DND-41 (cell line): Measurements from ENCODE around the gene GRM6.

Experiments used
- EZH2 ChIP-seq: IDR thresholded peaks from 3 replicates; pipeline ENCODE4 v1.6.1; 2012; ENCODE audit warnings: borderline replicate concordance, low read depth, mild to moderate bottlenecking, moderate library complexity, low read length, inconsistent platforms; ENCODE audit not compliant: severe bottlenecking
- TF ChIP-seq, protein P1 (sequence below): IDR thresholded peaks from 2 replicates; pipeline ENCODE4 v1.5.1; 2012; ENCODE audit warnings: borderline replicate concordance, low read length, moderate library complexity, mild to moderate bottlenecking; ENCODE audit not compliant: poor library complexity, severe bottlenecking; ENCODE audit errors: extremely low read depth

DNA sequence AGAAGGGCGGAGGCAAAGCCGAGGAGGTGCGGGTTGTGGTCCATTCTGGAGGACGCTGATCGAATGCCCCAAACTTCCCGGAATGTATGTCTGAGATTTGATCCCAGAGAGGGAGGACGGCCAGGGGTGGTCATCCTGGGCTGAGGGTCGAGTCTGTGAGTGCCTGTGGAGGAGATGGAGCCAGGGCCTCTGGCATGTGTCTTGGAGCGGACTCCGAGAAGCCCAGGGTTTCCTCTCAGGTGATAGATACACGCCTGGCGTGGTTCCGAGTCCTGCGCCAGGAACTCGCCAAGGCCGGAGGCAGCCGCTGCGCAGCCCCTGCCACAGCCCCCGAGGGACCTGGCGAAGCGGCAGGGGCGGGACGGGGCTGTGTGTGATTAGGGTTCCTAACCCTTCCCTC, 53.8 kb downstream of the GRM6 start:
- TF ChIP-seq, protein P1, sequence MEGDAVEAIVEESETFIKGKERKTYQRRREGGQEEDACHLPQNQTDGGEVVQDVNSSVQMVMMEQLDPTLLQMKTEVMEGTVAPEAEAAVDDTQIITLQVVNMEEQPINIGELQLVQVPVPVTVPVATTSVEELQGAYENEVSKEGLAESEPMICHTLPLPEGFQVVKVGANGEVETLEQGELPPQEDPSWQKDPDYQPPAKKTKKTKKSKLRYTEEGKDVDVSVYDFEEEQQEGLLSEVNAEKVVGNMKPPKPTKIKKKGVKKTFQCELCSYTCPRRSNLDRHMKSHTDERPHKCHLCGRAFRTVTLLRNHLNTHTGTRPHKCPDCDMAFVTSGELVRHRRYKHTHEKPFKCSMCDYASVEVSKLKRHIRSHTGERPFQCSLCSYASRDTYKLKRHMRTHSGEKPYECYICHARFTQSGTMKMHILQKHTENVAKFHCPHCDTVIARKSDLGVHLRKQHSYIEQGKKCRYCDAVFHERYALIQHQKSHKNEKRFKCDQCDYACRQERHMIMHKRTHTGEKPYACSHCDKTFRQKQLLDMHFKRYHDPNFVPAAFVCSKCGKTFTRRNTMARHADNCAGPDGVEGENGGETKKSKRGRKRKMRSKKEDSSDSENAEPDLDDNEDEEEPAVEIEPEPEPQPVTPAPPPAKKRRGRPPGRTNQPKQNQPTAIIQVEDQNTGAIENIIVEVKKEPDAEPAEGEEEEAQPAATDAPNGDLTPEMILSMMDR: no peak
- TF ChIP-seq EZH2: no peak
